DOHH2 (cell line): ENCODE measurements around the gene GALNT9.

Experiments
- H3F3A ChIP-seq: fragments of 200-600 bp; sonication (generic), shearing (Covaris generic); 2 replicates; pipeline ENCODE4 v1.6.0; 2016; ENCODE audit warnings: antibody characterized with exemption, mild to moderate bottlenecking; ENCODE audit not compliant: control insufficient read depth, insufficient read depth
- H3K27ac ChIP-seq: fragments of 200-600 bp; sonication (generic); 2 replicates; pipeline ENCODE4 v1.5.1; 2014; ENCODE audit warnings: low read depth, mild to moderate bottlenecking, low read length, moderate library complexity
- H3K27me3 ChIP-seq: fragments of 200-600 bp; sonication (generic); 2 replicates; pipeline ENCODE4 v1.6.1; 2014; ENCODE audit warnings: mild to moderate bottlenecking, low read length, mixed read lengths; ENCODE audit not compliant: control insufficient read depth
- H3K36me3 ChIP-seq: fragments of 200-600 bp; sonication (generic); 2 replicates; pipeline ENCODE4 v1.6.1; 2014; ENCODE audit warnings: mild to moderate bottlenecking, low read length, moderate library complexity, mixed read lengths; ENCODE audit not compliant: control insufficient read depth
- H3K4me1 ChIP-seq: fragments of 200-600 bp; sonication (generic); 2 replicates; pipeline ENCODE4 v1.6.1; 2014; ENCODE audit warnings: mild to moderate bottlenecking, low read length, mixed read lengths; ENCODE audit not compliant: control insufficient read depth
- H3K4me2 ChIP-seq: fragments of 200-600 bp; sonication (generic); 2 replicates; pipeline ENCODE4 v1.6.0; 2014; ENCODE audit warnings: mild to moderate bottlenecking, low read length, moderate library complexity
- H3K4me3 ChIP-seq: fragments of 200-600 bp; sonication (generic); 2 replicates; pipeline ENCODE4 v1.5.1; 2014; ENCODE audit warnings: mild to moderate bottlenecking, low read length, mixed read lengths
- H3K79me2 ChIP-seq: fragments of 200-600 bp; sonication (generic); 2 replicates; pipeline ENCODE4 v1.6.1; 2014; ENCODE audit warnings: mild to moderate bottlenecking, low read length, mixed read lengths; ENCODE audit not compliant: control insufficient read depth
- H3K9me2 ChIP-seq: fragments of 200-600 bp; sonication (generic); replicated peaks from 2 replicates; pipeline ENCODE4 v1.6.1; 2014; ENCODE audit warnings: mild to moderate bottlenecking, low read length, mixed read lengths; ENCODE audit not compliant: control insufficient read depth
- H3K9me3 ChIP-seq: fragments of 200-600 bp; sonication (generic); 2 replicates; pipeline ENCODE4 v1.6.1; 2014; ENCODE audit warnings: antibody characterized with exemption, low read length, mixed read lengths; ENCODE audit not compliant: control insufficient read depth, insufficient read depth
- H4K20me1 ChIP-seq: fragments of 200-600 bp; sonication (generic); 2 replicates; pipeline ENCODE4 v1.6.0; 2014; ENCODE audit warnings: low read depth, mild to moderate bottlenecking, antibody characterized with exemption, low read length, moderate library complexity; ENCODE audit not compliant: control insufficient read depth, insufficient read depth
- EZH2phosphoT487 ChIP-seq: fragments of 200-600 bp; sonication (generic); IDR thresholded peaks from 2 replicates; pipeline ENCODE4 v1.6.1; 2017; ENCODE audit warnings: borderline replicate concordance, mild to moderate bottlenecking, antibody characterized with exemption, low read length, moderate library complexity, mixed read lengths
- TF ChIP-seq, protein P1 (sequence below): fragments of 200-600 bp; sonication (generic); IDR thresholded peaks from one replicate; pipeline ENCODE4 v1.5.1; 2014; ENCODE audit warnings: antibody characterized with exemption, mild to moderate bottlenecking, low read depth, low read length; ENCODE audit not compliant: poor library complexity, severe bottlenecking

The GALNT9 gene

DNA sequence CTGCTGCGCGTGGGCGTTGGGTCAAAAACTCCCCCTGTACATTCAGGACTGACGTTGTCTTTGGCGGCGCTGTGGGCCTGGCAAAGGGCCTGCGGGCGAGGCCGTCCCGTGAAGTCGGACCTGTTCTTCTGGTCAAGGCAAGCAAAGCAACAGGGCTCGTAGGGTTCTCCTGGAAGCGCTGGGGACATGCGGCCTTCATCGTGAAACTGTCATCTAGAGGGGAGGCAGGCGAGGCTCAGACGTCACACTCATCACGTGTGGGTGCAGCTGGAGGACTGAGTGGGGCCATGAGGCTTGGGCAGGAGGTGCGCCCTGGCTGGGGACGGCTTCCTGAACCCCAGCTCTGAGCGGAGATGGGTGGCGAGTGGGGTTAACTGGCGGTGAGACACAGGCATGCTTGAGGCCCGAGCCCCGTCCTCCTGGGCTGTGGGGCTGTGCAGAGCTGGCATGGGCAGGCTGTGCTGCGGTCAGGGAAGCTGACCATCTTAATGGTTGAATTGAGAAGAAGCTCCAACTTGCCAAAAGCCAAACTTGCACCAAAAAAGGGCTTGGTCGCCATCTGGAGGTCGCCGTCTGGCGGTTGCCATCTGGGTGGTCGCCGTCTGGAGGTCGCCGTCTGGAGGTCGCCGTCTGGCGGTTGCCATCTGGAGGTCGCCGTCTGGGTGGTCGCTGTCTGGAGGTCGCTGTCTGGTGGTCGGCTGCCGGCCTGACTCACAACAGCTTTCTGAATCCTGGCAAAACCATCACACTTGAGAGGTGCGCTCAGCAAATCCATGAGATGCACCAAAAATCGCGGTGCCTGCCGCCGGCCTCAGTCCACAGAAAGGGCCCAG, 119.0 kb downstream of the GALNT9 start:
- Histone ChIP-seq H3K27ac (no peak overlapping the region), H3K4me2 (no peak overlapping the region), H3K9me2 (no peaks in the 10 kb centered on the region), H4K20me1 (no peaks in the 10 kb centered on the region), H3K4me3 (no peak overlapping the region), H3K9me3 (no peaks in the 10 kb centered on the region), H3K36me3 (no peaks in the 10 kb centered on the region), H3K79me2 (no peaks in the 10 kb centered on the region), H3F3A (no peaks in the 10 kb centered on the region), H3K27me3 (peaks cover 6% of the 10 kb centered on the region; the same call in 1 of the 2 replicates), H3K4me1 (no peaks in the 10 kb centered on the region)
- TF ChIP-seq, protein P1, sequence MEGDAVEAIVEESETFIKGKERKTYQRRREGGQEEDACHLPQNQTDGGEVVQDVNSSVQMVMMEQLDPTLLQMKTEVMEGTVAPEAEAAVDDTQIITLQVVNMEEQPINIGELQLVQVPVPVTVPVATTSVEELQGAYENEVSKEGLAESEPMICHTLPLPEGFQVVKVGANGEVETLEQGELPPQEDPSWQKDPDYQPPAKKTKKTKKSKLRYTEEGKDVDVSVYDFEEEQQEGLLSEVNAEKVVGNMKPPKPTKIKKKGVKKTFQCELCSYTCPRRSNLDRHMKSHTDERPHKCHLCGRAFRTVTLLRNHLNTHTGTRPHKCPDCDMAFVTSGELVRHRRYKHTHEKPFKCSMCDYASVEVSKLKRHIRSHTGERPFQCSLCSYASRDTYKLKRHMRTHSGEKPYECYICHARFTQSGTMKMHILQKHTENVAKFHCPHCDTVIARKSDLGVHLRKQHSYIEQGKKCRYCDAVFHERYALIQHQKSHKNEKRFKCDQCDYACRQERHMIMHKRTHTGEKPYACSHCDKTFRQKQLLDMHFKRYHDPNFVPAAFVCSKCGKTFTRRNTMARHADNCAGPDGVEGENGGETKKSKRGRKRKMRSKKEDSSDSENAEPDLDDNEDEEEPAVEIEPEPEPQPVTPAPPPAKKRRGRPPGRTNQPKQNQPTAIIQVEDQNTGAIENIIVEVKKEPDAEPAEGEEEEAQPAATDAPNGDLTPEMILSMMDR, result no peak
- TF ChIP-seq EZH2phosphoT487, result no peak

DNA sequence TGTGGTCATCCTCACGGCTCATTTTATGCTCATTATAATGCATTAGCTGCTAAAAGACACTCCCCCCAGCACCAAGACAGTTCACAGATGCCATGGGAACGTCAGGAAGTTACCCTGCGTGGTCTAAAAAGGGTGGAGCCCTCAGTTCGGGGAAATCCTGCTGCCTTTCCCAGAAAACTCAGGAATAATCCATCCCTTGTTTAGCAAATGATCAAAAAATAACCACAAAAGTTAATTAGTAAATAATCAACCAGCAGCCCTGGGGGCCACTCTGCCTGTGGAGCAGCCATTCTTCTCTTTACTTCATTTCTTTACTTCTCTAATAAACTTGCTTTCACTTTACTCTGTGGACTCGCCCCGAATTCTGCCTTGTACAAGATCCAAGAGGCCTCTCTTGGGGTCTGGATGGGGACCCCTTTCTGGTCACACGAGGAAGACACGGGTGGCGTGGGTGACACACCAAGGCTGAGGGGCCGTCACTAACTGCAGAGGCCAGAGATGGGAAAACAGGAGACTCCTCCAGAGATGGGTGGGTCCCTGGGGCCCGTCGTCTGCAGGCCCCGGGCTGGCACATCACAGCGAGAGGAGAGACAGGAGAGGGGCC, 119.7 kb downstream of the GALNT9 start:
- H3F3A ChIP-seq, result no peaks in the 10 kb centered on the region
- H3K79me2 ChIP-seq, result no peaks in the 10 kb centered on the region
- H3K4me3 ChIP-seq, result no peak overlapping the region
- no peak for TF ChIP-seq EZH2phosphoT487
- TF ChIP-seq, protein P1, result no peak
- no peaks in the 10 kb centered on the region for H4K20me1 ChIP-seq
- peaks cover 13% of the 10 kb centered on the region; the same call in 1 of the 2 replicates for H3K27me3 ChIP-seq
- no peak overlapping the region for H3K4me2 ChIP-seq
- H3K4me1 ChIP-seq, result no peaks in the 10 kb centered on the region
- H3K27ac ChIP-seq, result no peak overlapping the region
- no peaks in the 10 kb centered on the region for H3K9me2 ChIP-seq
- H3K9me3 ChIP-seq, result no peaks in the 10 kb centered on the region
- no peaks in the 10 kb centered on the region for H3K36me3 ChIP-seq

DNA sequence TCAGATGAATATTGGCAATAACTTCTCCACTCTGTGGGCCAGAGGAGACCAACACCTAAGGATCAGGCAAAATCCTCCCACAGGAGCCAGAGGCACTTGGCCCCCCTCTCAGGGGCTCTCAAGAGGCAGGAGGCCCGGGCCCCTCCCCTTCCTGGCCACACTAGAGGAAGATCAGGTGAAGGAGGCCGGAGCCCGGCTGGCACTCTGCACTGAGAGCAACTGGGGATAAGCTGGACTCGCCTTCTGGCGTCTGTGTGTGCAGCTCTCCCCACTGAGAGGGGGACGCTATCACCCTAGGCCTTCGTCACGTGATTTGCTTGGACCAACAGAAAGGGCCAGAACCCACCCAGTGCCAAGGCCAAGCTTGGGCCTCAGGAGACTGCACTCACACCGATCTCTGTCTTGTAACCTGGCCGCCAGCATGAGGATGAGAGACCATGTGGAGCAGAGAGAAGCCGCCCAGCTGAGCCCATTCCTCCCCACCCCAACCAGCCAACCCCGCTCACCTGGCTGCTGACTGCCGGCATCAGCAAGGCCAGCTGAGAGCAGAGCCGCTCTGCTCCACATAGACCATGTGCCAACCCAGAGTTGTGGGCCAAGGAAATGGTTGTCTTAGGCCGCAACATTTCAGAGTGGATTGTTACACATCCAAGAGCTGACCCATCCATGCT, 121.1 kb downstream of the GALNT9 start:
- no peaks in the 10 kb centered on the region for H3K9me2 ChIP-seq
- no peak for TF ChIP-seq EZH2phosphoT487
- TF ChIP-seq, protein P1, result no peak

More for the DNA sequence above, 121.1 kb downstream of the GALNT9 start:
- no peaks in the 10 kb centered on the region for H4K20me1 ChIP-seq
- H3K27me3 ChIP-seq, result peaks cover 15% of the 10 kb centered on the region; the same call in 1 of the 2 replicates
- H3F3A ChIP-seq, result no peaks in the 10 kb centered on the region
- no peak overlapping the region for H3K4me2 ChIP-seq
- no peaks in the 10 kb centered on the region for H3K79me2 ChIP-seq
- no peaks in the 10 kb centered on the region for H3K36me3 ChIP-seq
- H3K9me3 ChIP-seq, result no peaks in the 10 kb centered on the region
- no peak overlapping the region for H3K27ac ChIP-seq
- no peak overlapping the region for H3K4me3 ChIP-seq
- H3K4me1 ChIP-seq, result no peaks in the 10 kb centered on the region
